GM21526 (cell line): ENCODE measurements around the gene MYO1D.
"Not testable (repeated sequence)": the region's sequence is repeated elsewhere in the genome, so short reads cannot be mapped to it uniquely, and the experiment has no call there.

Source experiments
- ATAC-seq: cut with Tn5 transposase; IDR thresholded peaks from one replicate; pipeline ENCODE4 v1.9.1; 2021; ENCODE audit warnings: moderate library complexity; ENCODE audit not compliant: unreplicated experiment, low FRiP score

The MYO1D gene

DNA sequence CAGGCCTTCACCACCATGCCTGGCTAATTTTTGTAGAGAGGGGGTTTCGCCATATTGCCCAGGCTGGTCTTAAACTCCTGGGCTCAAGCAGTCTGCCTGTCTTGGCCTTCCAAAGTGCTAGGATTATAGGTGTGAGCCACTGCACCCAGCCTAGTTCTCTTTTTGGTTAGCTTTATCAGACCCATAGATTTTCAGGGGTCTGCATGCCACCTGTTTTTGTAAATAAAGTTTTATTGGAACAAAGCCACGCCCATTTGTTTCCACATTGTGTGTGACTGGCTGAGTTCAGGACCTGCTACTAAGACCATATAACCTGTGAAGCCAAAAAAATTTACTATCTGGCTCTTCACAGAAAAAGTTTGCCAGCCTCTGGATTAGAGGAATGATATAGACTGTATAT lies 425.0 kb downstream of the MYO1D start:
- ATAC-seq = no peak

DNA sequence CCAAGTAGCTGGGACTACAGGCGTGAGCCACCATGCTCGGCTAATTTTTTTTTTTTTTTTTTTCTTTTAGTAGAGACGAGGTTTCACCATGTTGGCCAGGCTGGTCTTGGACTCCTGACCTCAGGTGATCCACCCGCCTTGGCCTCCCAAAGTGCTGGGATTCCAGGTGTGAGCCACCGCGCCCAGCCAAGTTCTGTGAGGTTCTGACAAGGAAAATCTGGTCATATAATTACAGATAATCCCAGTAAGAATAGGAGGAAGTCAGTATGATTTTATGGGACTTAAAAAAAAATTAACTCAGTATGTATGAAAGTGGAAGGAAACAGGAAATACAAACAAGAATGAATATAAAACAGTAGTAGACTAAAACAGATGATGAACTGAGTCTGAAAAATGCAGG lies 426.5 kb downstream of the MYO1D start:
- not testable (repeated sequence) for ATAC-seq

DNA sequence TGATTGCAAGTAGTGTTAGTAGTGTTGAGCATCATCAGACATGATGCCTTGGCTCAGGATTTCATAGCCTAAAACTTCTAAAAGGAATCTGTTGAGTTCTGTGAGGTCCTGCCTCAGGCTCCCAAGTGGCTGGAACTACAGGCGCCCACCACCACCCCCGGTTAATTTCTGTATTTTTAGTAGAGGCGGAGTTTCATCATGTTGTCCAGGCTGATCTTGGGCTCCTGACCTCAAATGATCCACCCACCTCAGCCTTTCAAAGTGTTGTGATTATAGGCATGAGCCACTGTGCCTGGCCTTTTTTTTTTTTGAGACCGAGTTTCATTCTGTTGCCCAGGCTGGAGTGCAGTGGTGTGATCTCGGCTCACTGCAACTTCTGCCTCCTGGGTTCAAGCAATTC lies 427.0 kb downstream of the MYO1D start:
- no peak for ATAC-seq

DNA sequence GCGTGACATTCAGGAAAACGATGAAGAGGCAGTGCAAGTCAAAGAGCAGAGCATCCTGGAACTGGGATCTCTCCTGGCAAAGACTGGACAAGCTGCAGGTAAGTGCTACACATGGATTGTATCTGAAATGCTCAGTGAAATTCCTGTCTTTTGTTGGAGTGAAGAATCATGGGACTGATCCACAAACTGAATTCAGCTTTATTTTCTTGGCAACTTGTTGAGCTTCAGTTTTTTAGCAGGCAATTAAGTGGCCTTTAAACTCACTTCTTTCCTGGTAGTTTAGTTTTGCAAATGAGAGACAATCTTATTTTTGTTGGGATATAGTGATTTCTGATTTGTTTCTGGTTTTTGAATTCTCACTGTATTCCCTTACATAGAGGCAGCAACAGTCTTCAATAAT lies 430.0 kb downstream of the MYO1D start:
- no peak for ATAC-seq

DNA sequence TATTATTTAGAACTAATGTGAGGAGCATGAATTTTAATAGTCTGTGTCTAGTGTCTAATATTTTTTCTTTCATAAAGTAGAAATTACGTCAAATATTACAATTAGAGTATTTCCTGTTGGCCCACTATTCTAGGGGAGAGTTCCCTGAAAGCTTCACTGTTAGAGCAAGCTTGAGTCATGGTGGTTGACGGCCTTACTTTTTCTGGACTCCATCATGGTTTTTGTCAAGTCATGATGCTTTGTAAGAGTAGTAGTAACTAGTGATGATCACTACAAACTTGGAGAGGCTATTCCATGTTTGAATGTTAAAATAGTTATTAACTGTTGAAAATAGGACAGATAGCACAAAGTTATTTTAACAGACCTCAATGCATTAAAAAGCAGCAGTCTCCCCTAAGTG lies 431.0 kb downstream of the MYO1D start:
- no peak for ATAC-seq

DNA sequence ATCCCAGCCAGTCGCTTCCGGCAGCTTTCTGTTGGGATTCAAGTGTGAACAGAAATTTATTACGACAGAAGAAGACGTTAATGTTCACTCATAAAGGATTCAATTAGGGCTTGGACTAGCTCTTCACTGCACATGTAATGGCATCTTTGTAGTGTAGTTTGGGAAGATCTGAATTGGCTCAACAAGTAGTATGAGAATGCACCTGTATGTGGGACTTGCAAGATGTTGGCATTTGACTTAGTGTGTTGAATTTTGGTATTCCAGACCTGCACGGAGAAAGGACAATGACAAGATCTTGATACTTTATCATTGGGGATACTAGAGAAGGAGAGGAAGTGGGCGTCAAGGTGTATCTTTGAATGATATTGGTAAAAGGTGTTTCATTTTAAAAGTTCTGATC lies 431.4 kb downstream of the MYO1D start:
- no peak for ATAC-seq

DNA sequence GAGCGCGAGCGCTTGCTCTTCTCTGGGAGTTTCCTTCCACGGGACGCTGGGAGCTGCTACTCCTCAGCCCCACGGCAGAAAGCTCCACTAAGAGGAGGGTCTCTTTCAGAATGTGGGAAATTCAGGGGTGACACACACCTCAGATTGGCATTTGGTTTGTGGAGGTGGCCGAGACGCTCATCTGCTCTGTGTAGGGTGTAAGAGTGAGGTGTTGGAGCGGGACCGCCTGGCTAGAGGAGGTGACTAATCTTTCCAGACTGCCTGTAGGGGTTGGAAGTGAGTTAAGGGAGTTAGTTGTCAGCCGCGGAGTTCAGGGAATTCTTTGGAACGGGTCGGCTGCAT lies 431.9 kb downstream of the MYO1D start:
- ATAC-seq = peak; percentile 6

DNA sequence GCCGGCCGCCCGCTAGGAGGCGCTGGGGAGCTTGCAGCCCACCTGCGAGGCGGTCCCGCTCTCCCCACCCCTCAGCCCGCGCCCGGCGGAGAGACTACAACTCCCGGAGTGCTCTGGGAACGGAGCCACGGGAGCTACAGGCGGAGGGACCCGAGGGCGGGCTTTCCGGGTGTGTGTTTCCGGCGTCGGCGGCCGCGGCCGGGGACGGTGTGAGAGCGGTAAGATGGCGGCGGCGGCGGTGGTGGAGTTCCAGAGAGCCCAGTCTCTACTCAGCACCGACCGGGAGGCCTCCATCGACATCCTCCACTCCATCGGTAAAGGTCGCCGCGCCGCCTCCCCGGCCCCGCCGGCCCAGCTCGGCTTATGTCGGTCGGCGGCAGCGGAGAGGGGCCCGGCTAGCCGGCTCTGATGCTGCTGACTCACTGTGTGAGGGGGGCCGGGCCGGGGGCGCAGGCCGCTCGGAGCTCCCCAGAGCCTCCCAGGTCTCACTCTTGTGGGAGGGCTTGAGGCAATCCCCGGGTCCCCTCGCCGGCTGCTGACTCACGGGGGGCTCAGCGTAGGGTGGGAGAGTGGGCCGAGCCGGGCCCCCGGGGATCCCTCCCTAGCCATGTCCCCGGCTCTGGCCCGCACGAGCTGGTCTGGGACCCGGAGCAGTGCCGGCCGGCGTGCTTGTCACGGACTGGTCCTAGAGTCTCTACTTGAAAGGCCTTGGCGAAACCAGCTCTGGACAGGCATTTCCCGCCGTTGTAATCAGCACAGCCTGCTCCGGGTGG lies 432.4 kb downstream of the MYO1D start, which contains the start of gene PSMD11:
TSS of gene PSMD11 (plus strand) at position 210 of the 773 bp plus-strand sequence. CDS start at position 224, 14 bp downstream.
- ATAC-seq = peak; percentile 86

DNA sequence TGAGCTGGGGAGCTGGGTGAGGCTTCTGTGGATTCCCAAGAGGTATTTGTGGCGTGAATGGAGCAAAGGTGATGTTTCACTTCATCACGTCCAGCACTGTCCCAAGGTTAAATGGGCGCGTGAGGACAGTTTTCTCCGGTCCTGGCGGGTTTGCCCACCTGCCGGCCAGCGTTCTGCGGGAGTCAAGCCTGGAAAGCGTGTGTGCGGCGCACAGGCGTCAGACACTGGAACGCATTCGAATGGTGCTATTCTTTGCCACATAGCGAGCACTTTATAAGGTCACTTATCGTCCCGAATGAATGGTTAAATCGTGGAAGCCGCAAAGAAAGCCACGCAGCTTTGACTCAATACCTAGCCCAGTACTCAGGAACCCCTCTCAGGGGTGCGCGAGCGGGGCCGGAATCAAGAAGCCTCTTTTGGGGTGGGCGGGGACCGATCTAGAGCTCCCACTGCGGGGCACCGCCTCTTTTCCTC lies 433.1 kb downstream of the MYO1D start:
- no peak for ATAC-seq
